GM08714 (cell line): ENCODE results near the gene CCDC91.
"Not testable (repeated sequence)": the region's sequence is repeated elsewhere in the genome, so short reads cannot be mapped to it uniquely, and the experiment has no call there.

Source experiments
- H3K4me3 ChIP-seq: fragments of 200-500 bp; sonication (Bioruptor generic); 2 replicates; pipeline ENCODE4 v1.5.1; 2014; ENCODE audit warnings: mild to moderate bottlenecking, low read length, inconsistent platforms
- ZNF274 ChIP-seq: IDR thresholded peaks from 2 replicates; pipeline ENCODE4 v1.6.1; 2012; ENCODE audit warnings: mild to moderate bottlenecking, low read depth, low read length

CCDC91 gene

GRCh38 chr12:28235015-28235414, 44.8 kb downstream of the CCDC91 start:
- no peak for TF ChIP-seq ZNF274
- H3K4me3 ChIP-seq = no peak overlapping the region

- TF ChIP-seq ZNF274 = no peak
Measured at GRCh38 chr12:28235985-28236384, 45.7 kb downstream of the CCDC91 start.

GRCh38 chr12:28237423-28237822, 47.2 kb downstream of the CCDC91 start:
- no peak for TF ChIP-seq ZNF274
- no peak overlapping the region for H3K4me3 ChIP-seq

More at GRCh38 chr12:28235985-28236384, 45.7 kb downstream of the CCDC91 start:
- no peak overlapping the region for H3K4me3 ChIP-seq

GRCh38 chr12:28239918-28240317, 49.7 kb downstream of the CCDC91 start:
- no peak overlapping the region for H3K4me3 ChIP-seq
- no peak for TF ChIP-seq ZNF274

GRCh38 chr12:28240853-28241252, 50.6 kb downstream of the CCDC91 start:
- H3K4me3 ChIP-seq = no peak overlapping the region
- TF ChIP-seq ZNF274 = no peak

GRCh38 chr12:28242129-28242495, 51.9 kb downstream of the CCDC91 start:
- TF ChIP-seq ZNF274 = no peak
- H3K4me3 ChIP-seq = no peak overlapping the region

- no peak overlapping the region for H3K4me3 ChIP-seq
- no peak for TF ChIP-seq ZNF274
Measured at GRCh38 chr12:28242496-28243309, 52.4 kb downstream of the CCDC91 start.

GRCh38 chr12:28243310-28243633, 53.0 kb downstream of the CCDC91 start:
- no peak overlapping the region for H3K4me3 ChIP-seq
- TF ChIP-seq ZNF274 = no peak

- no peak overlapping the region for H3K4me3 ChIP-seq
- no peak for TF ChIP-seq ZNF274
Measured at GRCh38 chr12:28247806-28248205, 57.5 kb downstream of the CCDC91 start.

- no peak overlapping the region for H3K4me3 ChIP-seq
- TF ChIP-seq ZNF274 = no peak
Measured at GRCh38 chr12:28248555-28249145, 58.4 kb downstream of the CCDC91 start.

GRCh38 chr12:28253161-28253641, 62.9 kb downstream of the CCDC91 start:
- H3K4me3 ChIP-seq = peak overlapping the region; percentile 18; the same call in 1 of the 2 replicates
- no peak for TF ChIP-seq ZNF274

GRCh38 chr12:28257411-28257810, 67.2 kb downstream of the CCDC91 start:
- H3K4me3 ChIP-seq = no peak overlapping the region
- TF ChIP-seq ZNF274 = no peak

- no peak overlapping the region for H3K4me3 ChIP-seq
- no peak for TF ChIP-seq ZNF274
Measured at GRCh38 chr12:28258998-28259397, 68.7 kb downstream of the CCDC91 start.

- H3K4me3 ChIP-seq = no peak overlapping the region
- no peak for TF ChIP-seq ZNF274
Measured at GRCh38 chr12:28265435-28266042, 75.3 kb downstream of the CCDC91 start.

- H3K4me3 ChIP-seq = not testable (repeated sequence)
Measured at GRCh38 chr12:28267920-28268607, 77.8 kb downstream of the CCDC91 start.
